CD8-positive, alpha-beta memory T cell (primary cell): ENCODE results near the gene PTPN23. TPM values are rescaled to one million over a fixed set of nuclear protein-coding genes. Genes with fewer than 3 reads are reported as not detected.

Source experiments
- CTCF ChIA-PET: fragments of 350-600 bp; sonication (Branson Sonifier 250); formaldehyde crosslinking; loops from one replicate; lab custom pipeline; 2021; ENCODE audit warnings: antibody characterized with exemption; lab: Charles Lee
- POLR2A ChIA-PET: fragments of 350-600 bp; sonication (Branson Sonifier 250); formaldehyde crosslinking; loops from one replicate; lab custom pipeline; 2021; ENCODE audit warnings: antibody characterized with exemption; lab: Charles Lee
- DNase-seq, 5 donors: peaks; one replicate each; pipeline versions ENCODE4 v3.0.0 to v3.0.0-alpha.2; 2020 to 2022; ENCODE audit warnings: mixed read lengths in 1 of 5
- H3K27ac ChIP-seq: one replicate; pipeline ENCODE4 v1.7.0; 2013; ENCODE audit warnings: low read depth, mild to moderate bottlenecking, low read length, moderate library complexity
- H3K27me3 ChIP-seq: 2 replicates; pipeline ENCODE4 v1.7.0; 2013; ENCODE audit warnings: low read length, mild to moderate bottlenecking; ENCODE audit not compliant: insufficient read depth, poor library complexity, severe bottlenecking
- H3K36me3 ChIP-seq: 2 replicates; pipeline ENCODE4 v1.7.0; 2013; ENCODE audit warnings: mild to moderate bottlenecking, low read length, moderate library complexity; ENCODE audit not compliant: insufficient read depth
- H3K4me1 ChIP-seq: 2 replicates; pipeline ENCODE4 v1.7.0; 2013; ENCODE audit warnings: mild to moderate bottlenecking, low read length, moderate library complexity; ENCODE audit not compliant: insufficient read depth
- H3K4me3 ChIP-seq: 2 replicates; pipeline ENCODE4 v1.7.0; 2013; ENCODE audit warnings: mild to moderate bottlenecking, low read length
- H3K9me3 ChIP-seq: 2 replicates; pipeline ENCODE4 v1.7.0; 2013; ENCODE audit warnings: mild to moderate bottlenecking, low read length
- H3K27ac Mint-ChIP-seq, 8 donors: one replicate each; pipeline ENCODE4 v1.8.0; 2020 to 2021; ENCODE audit warnings: mixed read lengths in 8 of 8, mild to moderate bottlenecking in 6 of 8, inconsistent platforms in 3 of 8, moderate library complexity in 3 of 8
- H3K27me3 Mint-ChIP-seq, 2 donors: one replicate each; pipeline ENCODE4 v1.8.0; 2020 to 2021; ENCODE audit warnings: mixed read lengths in 2 of 2, mild to moderate bottlenecking in 1 of 2, moderate library complexity in 1 of 2
- H3K36me3 Mint-ChIP-seq, 3 donors: one replicate each; pipeline ENCODE4 v1.8.0; 2020 to 2021; ENCODE audit warnings: mixed read lengths in 3 of 3, inconsistent platforms in 1 of 3, mild to moderate bottlenecking in 1 of 3
- H3K4me1 Mint-ChIP-seq, 3 donors: one replicate each; pipeline ENCODE4 v1.8.0; 2020 to 2021; ENCODE audit warnings: mixed read lengths in 3 of 3, inconsistent platforms in 1 of 3, mild to moderate bottlenecking in 1 of 3
- H3K4me3 Mint-ChIP-seq, 7 donors: one replicate each; pipeline ENCODE4 v1.8.0; 2020 to 2021; ENCODE audit warnings: mixed read lengths in 7 of 7, mild to moderate bottlenecking in 6 of 7, moderate library complexity in 4 of 7, inconsistent platforms in 2 of 7
- H3K9me3 Mint-ChIP-seq, 5 donors: one replicate each; pipeline ENCODE4 v1.8.0; 2020 to 2022; ENCODE audit warnings: mixed read lengths in 5 of 5, mild to moderate bottlenecking in 3 of 5, moderate library complexity in 2 of 5, inconsistent platforms in 1 of 5
- polyA plus RNA-seq: library from polyadenylated mRNA; unstranded; fragments of 300-500 nt; fragmentation: Illumina TruSeq; gene quantifications from one replicate; pipeline ENCODE4 v1.2.3, GENCODE V29; 2021
- total RNA-seq, 2 experiments: library from RNA; stranded (reverse); gene quantifications; one replicate each; pipeline ENCODE4 v1.2.3, GENCODE V29; 2021

The PTPN23 gene
- total and polyA plus RNA-seq, 3 experiments from 2014 or later, result 4.4 to 36.1 (median 30.5) TPM

DNA sequence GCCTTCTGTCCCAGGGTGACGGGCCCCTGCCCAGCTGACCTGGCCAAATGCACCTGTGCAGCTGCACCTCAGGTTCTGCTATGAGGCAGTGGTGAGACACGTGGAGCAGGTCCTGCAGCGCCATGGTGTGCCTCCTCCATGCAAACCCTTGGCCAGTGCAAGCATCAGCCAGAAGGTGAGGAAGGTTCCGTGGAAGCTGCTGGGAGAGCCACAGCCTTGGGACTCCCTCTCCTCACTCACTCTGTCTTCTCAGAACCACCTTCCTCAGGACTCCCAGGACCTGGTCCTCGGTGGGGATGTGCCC is 31.6 kb downstream of the PTPN23 start:
- no peak for DNase-seq
- H3K27me3 Mint-ChIP-seq, result no peaks in the 10 kb centered on the region
- H3K27ac Mint-ChIP-seq, result peak overlapping the region in 1 of 8 donors; percentile 65
- H3K4me3 ChIP-seq, result no peak overlapping the region
- no peaks in the 10 kb centered on the region for H3K4me1 Mint-ChIP-seq
- H3K9me3 ChIP-seq, result no peaks in the 10 kb centered on the region
- H3K36me3 Mint-ChIP-seq, result peaks cover 0 to 90% (median 0%) of the 10 kb centered on the region in 3 donors
- ChIA-PET CTCF (interaction anchor here (2.1 kb wide), 1 partner anchor 9 kb away, joined by 6 read pairs; no protein-coding TSS in a partner anchor), POLR2A (no interaction called here)
- no peak overlapping the region for H3K27ac ChIP-seq
- H3K27me3 ChIP-seq, result no peaks in the 10 kb centered on the region
- H3K4me1 ChIP-seq, result no peaks in the 10 kb centered on the region
- H3K36me3 ChIP-seq, result peaks cover 35% of the 10 kb centered on the region
- H3K9me3 Mint-ChIP-seq, result no peaks in the 10 kb centered on the region
- H3K4me3 Mint-ChIP-seq, result no peak overlapping the region

DNA sequence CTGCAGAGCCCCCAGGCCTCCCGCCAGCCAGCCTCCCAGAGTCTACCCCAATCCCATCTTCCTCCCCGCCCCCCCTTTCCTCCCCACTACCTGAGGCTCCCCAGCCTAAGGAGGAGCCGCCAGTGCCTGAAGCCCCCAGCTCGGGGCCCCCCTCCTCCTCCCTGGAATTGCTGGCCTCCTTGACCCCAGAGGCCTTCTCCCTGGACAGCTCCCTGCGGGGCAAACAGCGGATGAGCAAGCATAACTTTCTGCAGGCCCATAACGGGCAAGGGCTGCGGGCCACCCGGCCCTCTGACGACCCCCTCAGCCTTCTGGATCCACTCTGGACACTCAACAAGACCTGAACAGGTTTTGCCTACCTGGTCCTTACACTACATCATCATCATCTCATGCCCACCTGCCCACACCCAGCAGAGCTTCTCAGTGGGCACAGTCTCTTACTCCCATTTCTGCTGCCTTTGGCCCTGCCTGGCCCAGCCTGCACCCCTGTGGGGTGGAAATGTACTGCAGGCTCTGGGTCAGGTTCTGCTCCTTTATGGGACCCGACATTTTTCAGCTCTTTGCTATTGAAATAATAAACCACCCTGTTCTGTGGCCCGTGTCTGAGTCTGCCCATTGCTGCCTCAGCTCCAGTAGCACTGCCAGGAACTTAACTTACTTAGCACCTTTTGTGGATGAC is 32.2 kb downstream of the PTPN23 start:
- H3K9me3 Mint-ChIP-seq, result no peaks in the 10 kb centered on the region
- Histone ChIP-seq H3K4me1 (no peaks in the 10 kb centered on the region), H3K36me3 (peaks cover 35% of the 10 kb centered on the region), H3K27me3 (no peaks in the 10 kb centered on the region), H3K9me3 (no peaks in the 10 kb centered on the region), H3K27ac (no peak overlapping the region), H3K4me3 (no peak overlapping the region)
- no peaks in the 10 kb centered on the region for H3K4me1 Mint-ChIP-seq
- CTCF ChIA-PET, result interaction anchor here (1.1 to 2.1 kb wide), 2 partner anchors 8 to 23 kb away, joined by 3 to 6 read pairs; no protein-coding TSS in a partner anchor
- POLR2A ChIA-PET, result no interaction called here
- peaks cover 0 to 84% (median 0%) of the 10 kb centered on the region in 3 donors for H3K36me3 Mint-ChIP-seq
- H3K27me3 Mint-ChIP-seq, result no peaks in the 10 kb centered on the region
- H3K27ac Mint-ChIP-seq, result peak overlapping the region in 4 of 8 donors; percentile 20 to 80 (median 67)
- no peak for DNase-seq
- no peak overlapping the region for H3K4me3 Mint-ChIP-seq

DNA sequence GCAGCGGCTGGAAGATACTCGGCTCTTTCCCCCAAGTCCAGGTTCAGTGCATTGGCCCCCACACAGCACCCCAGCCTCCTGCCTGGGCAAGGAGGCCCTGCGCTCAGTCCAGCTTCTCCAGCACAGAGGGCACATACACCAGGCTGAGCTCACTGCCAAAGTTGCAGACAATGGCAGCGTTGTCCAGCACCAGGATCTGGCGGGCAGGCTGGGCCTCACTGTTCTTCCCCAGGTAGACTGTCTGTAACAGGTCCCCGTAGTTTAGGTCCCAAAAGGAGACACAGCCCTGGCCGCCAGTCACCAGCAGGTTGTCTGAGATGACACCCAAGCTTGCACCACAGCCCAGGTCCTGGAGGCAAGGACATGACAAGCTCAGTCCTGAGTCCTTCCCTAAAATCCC is 32.9 kb downstream of the PTPN23 start:
- Histone ChIP-seq H3K36me3 (peaks cover 28% of the 10 kb centered on the region), H3K27me3 (no peaks in the 10 kb centered on the region), H3K27ac (no peak overlapping the region), H3K4me3 (no peak overlapping the region), H3K9me3 (no peaks in the 10 kb centered on the region), H3K4me1 (no peaks in the 10 kb centered on the region)
- H3K4me1 Mint-ChIP-seq, result no peaks in the 10 kb centered on the region
- H3K27me3 Mint-ChIP-seq, result no peaks in the 10 kb centered on the region
- peak overlapping the region in 1 of 8 donors; percentile 87 for H3K27ac Mint-ChIP-seq
- ChIA-PET POLR2A (no interaction called here), CTCF (interaction anchor here (1.1 to 2.1 kb wide), 2 partner anchors 7 to 24 kb away, joined by 3 to 6 read pairs; no protein-coding TSS in a partner anchor)
- peaks cover 0 to 77% (median 0%) of the 10 kb centered on the region in 3 donors for H3K36me3 Mint-ChIP-seq
- DNase-seq, result no peak
- no peaks in the 10 kb centered on the region for H3K9me3 Mint-ChIP-seq
- H3K4me3 Mint-ChIP-seq, result no peak overlapping the region

DNA sequence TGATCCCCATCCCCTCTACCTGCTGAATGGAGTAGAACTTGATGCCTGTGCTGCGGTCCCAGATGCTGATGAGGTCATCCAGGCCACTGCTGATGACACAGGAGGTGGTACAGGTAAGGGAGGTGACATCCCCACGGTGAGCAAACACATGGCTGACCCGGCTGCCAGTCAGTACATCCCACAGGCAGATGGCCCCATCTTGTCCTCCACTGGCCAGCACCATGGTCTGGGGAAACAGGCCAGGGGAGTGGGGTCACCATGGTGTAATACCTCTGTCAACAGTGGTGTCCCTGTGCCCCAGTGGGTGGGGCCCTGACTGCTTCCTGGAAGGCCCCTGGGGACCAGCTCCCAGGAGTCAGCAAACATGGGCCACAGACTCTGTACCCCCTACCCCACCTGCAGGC is 33.3 kb downstream of the PTPN23 start:
- H3K9me3 ChIP-seq, result no peaks in the 10 kb centered on the region
- Mint-ChIP-seq H3K36me3 (peaks cover 0 to 77% (median 2%) of the 10 kb centered on the region in 3 donors), H3K27me3 (no peaks in the 10 kb centered on the region), H3K4me1 (no peaks in the 10 kb centered on the region), H3K9me3 (no peaks in the 10 kb centered on the region), H3K27ac (no peak overlapping the region), H3K4me3 (no peak overlapping the region)
- H3K36me3 ChIP-seq, result peaks cover 24% of the 10 kb centered on the region
- DNase-seq, result no peak
- H3K27me3 ChIP-seq, result no peaks in the 10 kb centered on the region
- no peaks in the 10 kb centered on the region for H3K4me1 ChIP-seq
- ChIA-PET CTCF (no interaction called here), POLR2A (no interaction called here)
- H3K4me3 ChIP-seq, result no peak overlapping the region
- H3K27ac ChIP-seq, result no peak overlapping the region

DNA sequence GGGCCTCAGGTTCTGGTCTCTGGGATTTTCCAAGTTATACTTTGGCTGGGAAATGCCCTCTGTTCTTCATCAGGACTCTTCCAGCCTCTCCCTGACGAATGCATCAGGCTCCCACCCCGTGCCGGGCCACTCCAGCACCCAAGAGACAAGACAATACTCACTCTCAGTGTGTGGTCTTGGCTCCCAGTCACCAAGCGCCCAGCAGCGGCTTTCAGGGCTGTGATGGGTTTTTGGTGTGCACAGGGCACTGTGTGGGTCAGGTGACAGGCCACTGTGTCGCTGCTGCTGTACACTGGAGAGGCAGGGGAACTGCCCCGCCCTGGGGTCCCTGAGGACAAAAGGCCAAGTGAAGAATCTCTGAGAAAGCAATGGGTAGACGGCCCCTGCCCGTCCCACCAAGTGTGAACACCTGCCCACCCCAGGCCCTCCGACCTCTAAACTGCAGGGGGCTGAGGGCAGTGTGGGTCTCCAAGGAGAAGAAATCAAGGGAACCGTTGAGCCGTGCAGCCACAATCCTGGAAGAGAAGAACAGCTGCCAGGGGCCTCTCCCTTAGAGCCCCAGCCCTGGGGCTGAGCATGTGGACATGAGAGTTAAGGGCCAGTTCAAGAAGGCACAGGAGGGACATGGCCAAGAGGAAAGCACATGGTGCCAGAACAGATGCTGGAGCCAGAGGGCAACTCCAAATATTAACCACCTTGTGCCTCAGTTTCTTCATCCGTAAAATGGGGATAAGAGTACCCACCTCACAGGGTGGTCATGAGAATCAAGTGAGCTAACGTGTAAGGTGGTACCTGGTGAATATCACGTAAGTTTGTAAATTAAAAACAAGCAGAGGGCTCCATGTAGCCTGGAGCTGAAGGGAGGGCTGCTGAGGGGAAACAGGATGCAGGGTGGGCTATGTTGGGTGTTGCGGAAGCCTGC is 34.1 kb downstream of the PTPN23 start:
- Mint-ChIP-seq H3K9me3 (no peaks in the 10 kb centered on the region), H3K27ac (peak overlapping the region in 5 of 8 donors; percentile 12 to 89 (median 38)), H3K4me1 (no peaks in the 10 kb centered on the region), H3K4me3 (no peak overlapping the region), H3K36me3 (peaks cover 0 to 77% (median 2%) of the 10 kb centered on the region in 3 donors), H3K27me3 (no peaks in the 10 kb centered on the region)
- Histone ChIP-seq H3K4me1 (no peaks in the 10 kb centered on the region), H3K4me3 (no peak overlapping the region), H3K9me3 (no peaks in the 10 kb centered on the region), H3K27ac (no peak overlapping the region), H3K27me3 (no peaks in the 10 kb centered on the region), H3K36me3 (peaks cover 26% of the 10 kb centered on the region)
- ChIA-PET POLR2A (no interaction called here), CTCF (no interaction called here)
- DNase-seq, result no peak

DNA sequence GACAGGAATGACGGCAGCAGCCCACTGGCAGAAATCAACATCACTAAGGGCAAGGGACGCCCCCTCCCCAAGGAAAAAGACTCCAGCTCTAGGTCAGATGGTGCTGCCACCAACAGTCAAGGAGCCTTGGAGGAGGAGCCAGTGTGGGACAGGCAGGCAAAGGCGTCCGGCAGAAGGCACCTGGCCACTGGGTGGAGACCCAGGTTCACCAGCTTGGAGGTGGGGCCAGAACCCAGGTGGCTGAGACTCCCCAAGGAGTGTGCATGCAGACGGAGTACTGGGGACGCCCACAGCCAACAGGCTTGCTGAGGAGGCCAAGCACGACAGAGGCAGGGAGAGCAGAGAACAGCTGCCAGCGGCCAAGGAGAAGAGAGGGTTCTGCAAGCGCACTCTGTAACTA is 35.2 kb downstream of the PTPN23 start:
- Mint-ChIP-seq H3K27me3 (no peaks in the 10 kb centered on the region), H3K36me3 (peaks cover 0 to 74% (median 2%) of the 10 kb centered on the region in 3 donors), H3K4me3 (no peak overlapping the region), H3K27ac (peak overlapping the region in 1 of 8 donors; percentile 50), H3K9me3 (no peaks in the 10 kb centered on the region), H3K4me1 (peaks cover 3 to 4% (median 4%) of the 10 kb centered on the region in 3 donors)
- peaks cover 4% of the 10 kb centered on the region for H3K4me1 ChIP-seq
- no peak overlapping the region for H3K4me3 ChIP-seq
- no peaks in the 10 kb centered on the region for H3K27me3 ChIP-seq
- CTCF ChIA-PET, result no interaction called here
- POLR2A ChIA-PET, result no interaction called here
- no peak for DNase-seq
- no peak overlapping the region for H3K27ac ChIP-seq
- no peaks in the 10 kb centered on the region for H3K9me3 ChIP-seq
- H3K36me3 ChIP-seq, result peaks cover 26% of the 10 kb centered on the region

DNA sequence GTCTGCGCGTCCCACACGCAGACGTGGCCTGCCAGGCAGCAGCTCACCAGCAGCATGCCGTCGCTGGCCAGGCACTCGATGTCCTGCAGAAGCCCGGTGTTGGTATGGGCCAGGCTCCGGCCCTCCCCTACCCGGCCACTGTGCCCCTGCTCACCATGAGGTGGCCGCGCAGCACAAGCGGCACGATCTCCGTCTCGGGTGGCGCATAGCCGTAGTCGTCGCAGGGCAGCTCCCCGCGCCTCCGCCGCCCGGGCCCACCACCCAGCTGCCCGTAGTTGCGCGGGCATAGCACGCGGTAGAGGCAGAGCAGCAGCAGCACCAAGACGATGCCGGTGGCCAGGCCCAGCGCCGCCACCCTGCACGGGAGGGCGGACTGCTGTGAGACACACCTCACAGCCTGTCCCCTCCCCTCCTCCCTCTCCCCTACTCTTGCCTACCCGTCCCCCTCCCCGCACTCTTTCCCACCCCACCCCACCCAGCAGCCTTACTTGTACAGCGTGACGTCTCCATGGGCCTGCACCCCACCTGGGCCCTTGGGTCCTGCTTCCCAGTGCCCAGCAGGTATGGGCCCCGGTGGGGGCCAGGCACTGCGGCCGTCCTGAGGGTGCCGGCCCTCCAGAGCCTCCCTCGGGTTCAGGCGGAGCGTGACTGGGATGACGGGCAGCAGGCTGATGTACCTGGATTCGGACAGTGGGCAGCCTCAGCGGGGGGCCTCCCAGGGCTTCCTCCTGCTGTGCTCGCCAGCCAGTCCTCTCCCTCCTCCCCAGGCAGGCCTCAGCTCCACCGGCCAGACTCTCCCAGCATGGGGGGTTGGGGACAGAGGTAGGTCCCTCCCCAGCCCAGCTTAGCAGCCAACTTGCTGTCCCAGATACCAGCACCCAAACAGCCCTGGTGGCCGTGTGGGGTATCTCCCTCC is 37.6 kb downstream of the PTPN23 start:
- Mint-ChIP-seq H3K36me3 (peaks cover 0 to 69% (median 2%) of the 10 kb centered on the region in 3 donors), H3K9me3 (no peaks in the 10 kb centered on the region), H3K27ac (peak overlapping the region in 1 of 8 donors; percentile 88), H3K4me1 (peaks cover 11 to 24% (median 11%) of the 10 kb centered on the region in 3 donors), H3K27me3 (peaks cover 0 to 2% of the 10 kb centered on the region in 2 donors), H3K4me3 (no peak overlapping the region)
- DNase-seq, result no peak
- Histone ChIP-seq H3K27ac (no peak overlapping the region), H3K4me3 (no peak overlapping the region), H3K4me1 (peaks cover 15% of the 10 kb centered on the region), H3K9me3 (no peaks in the 10 kb centered on the region), H3K27me3 (no peaks in the 10 kb centered on the region), H3K36me3 (peaks cover 23% of the 10 kb centered on the region)
- ChIA-PET CTCF (interaction anchor here (1.0 to 1.2 kb wide), 2 partner anchors 8 to 366 kb away, joined by 3 read pairs; no protein-coding TSS in a partner anchor), POLR2A (no interaction called here)
